Nephron (organoid): Measurements from ENCODE around the gene CD93.
A peak's percentile ranks its signal among the peaks of the same experiment; 100 is the strongest.

Source experiments
- H3K27ac Mint-ChIP-seq, 3 experiments: 2 replicates each; pipeline ENCODE4 v1.8.0; 2020; ENCODE audit warnings: mixed read lengths in 3 of 3, mild to moderate bottlenecking in 2 of 3, moderate library complexity in 1 of 3
- H3K27me3 Mint-ChIP-seq: 2 replicates; pipeline ENCODE4 v1.8.0; 2021; ENCODE audit warnings: low read depth, mild to moderate bottlenecking, moderate library complexity, mixed read lengths
- H3K36me3 Mint-ChIP-seq: 2 replicates; pipeline ENCODE4 v1.8.0; 2020; ENCODE audit warnings: low read depth, mixed read lengths
- H3K4me1 Mint-ChIP-seq: 2 replicates; pipeline ENCODE4 v1.8.0; 2020; ENCODE audit warnings: mixed read lengths
- H3K4me3 Mint-ChIP-seq, 3 experiments: 2 replicates each; pipeline ENCODE4 v1.8.0; 2020; ENCODE audit warnings: mild to moderate bottlenecking in 3 of 3, mixed read lengths in 3 of 3, moderate library complexity in 2 of 3
- H3K9me3 Mint-ChIP-seq: 2 replicates; pipeline ENCODE4 v1.8.0; 2020; ENCODE audit warnings: mixed read lengths
- TF ChIP-seq, protein P1 (sequence below), 3 experiments: fragments of 200-600 bp; sonication (generic); IDR thresholded peaks; one replicate each; pipeline ENCODE4 v1.5.0; 2021; ENCODE audit warnings: antibody characterized with exemption in 3 of 3; ENCODE audit not compliant: unreplicated experiment in 3 of 3

The CD93 gene

DNA sequence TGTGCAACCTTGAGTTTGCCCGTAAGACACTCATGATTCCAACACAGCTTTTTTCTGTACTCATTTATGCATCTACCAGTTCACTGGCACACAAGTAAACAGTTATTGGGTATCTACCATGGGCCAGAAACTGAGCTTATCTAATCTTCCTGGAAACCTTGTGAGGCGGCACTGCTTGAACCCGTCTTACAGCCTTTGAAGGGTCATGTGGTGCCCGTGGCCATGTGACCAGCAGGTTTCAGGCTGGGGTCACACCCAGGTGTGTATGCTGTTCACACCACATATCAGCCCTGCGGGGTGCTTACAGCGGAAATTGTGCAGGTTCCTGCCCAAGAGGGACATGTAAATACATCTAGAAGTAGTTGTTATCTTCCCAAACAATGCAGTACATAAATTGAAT lies 42.7 kb downstream of the CD93 start:
- Mint-ChIP-seq H3K4me1 (peaks cover 29% of the 10 kb centered on the region), H3K36me3 (no peaks in the 10 kb centered on the region), H3K9me3 (no peaks in the 10 kb centered on the region), H3K27ac (no peak overlapping the region), H3K4me3 (no peak overlapping the region), H3K27me3 (peaks cover 95% of the 10 kb centered on the region)
- TF ChIP-seq, protein P1, sequence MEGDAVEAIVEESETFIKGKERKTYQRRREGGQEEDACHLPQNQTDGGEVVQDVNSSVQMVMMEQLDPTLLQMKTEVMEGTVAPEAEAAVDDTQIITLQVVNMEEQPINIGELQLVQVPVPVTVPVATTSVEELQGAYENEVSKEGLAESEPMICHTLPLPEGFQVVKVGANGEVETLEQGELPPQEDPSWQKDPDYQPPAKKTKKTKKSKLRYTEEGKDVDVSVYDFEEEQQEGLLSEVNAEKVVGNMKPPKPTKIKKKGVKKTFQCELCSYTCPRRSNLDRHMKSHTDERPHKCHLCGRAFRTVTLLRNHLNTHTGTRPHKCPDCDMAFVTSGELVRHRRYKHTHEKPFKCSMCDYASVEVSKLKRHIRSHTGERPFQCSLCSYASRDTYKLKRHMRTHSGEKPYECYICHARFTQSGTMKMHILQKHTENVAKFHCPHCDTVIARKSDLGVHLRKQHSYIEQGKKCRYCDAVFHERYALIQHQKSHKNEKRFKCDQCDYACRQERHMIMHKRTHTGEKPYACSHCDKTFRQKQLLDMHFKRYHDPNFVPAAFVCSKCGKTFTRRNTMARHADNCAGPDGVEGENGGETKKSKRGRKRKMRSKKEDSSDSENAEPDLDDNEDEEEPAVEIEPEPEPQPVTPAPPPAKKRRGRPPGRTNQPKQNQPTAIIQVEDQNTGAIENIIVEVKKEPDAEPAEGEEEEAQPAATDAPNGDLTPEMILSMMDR (IDR thresholded peaks at IDR 0.05; ENCODE audit: unreplicated experiment in 3 of 3): no peak

DNA sequence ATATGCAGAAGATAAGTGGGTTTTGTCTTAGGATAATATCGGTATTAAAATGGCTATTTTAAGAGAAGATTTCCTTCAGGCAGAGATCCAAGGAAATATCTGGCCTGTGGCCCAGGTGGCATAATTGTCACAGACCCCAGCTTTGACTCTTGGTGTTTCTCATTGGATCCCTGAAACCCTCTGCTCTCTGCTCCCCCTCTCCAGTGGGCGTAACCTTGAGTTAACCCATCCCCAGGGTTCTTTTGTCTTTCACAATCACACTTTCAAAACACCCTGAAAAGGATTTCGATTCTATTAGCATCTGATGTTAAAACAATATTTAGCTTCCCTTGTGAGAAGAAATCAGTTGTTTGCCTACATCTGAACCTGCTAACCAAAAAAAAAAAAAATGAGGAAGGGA lies 43.9 kb downstream of the CD93 start:
- H3K4me1 Mint-ChIP-seq: peaks cover 28% of the 10 kb centered on the region
- TF ChIP-seq, protein P1 (IDR thresholded peaks at IDR 0.05; ENCODE audit: unreplicated experiment in 3 of 3): no peak
- H3K9me3 Mint-ChIP-seq: no peaks in the 10 kb centered on the region
- H3K27me3 Mint-ChIP-seq: peaks cover 97% of the 10 kb centered on the region
- no peak overlapping the region for H3K4me3 Mint-ChIP-seq
- H3K36me3 Mint-ChIP-seq: no peaks in the 10 kb centered on the region
- no peak overlapping the region for H3K27ac Mint-ChIP-seq

DNA sequence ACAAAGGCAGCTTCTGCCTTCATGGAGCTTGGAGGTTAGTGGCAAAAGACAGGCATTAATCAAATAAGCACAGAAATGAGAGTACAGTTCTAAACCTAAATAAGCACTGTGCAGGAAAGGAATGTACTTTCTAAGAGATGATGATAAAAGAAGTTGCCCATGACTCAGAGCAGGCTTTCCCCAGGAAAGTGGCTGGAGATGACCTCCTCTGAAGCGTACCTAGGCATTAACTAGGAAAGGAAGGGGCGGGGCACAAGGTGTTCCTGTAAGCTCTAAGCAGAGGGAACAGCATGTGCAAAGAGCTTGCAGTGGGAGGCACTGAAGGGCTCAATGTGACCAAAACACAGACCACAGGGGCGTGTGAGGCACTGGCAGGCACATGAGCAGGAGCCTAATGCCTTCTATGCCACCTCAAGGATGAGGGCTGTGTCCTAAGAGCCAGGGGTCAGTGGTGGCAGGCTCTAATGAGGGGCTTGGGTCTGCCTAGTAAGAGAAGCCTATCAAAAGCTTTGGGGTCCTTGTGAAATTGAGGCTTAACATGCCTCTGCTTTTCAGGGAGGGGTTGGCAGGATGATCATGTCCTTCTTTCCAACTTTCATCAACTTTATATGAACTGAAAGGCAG lies 46.1 kb downstream of the CD93 start:
- Mint-ChIP-seq H3K4me3 (no peak overlapping the region), H3K9me3 (no peaks in the 10 kb centered on the region), H3K27ac (no peak overlapping the region), H3K27me3 (peaks cover 93% of the 10 kb centered on the region), H3K36me3 (no peaks in the 10 kb centered on the region), H3K4me1 (peaks cover 16% of the 10 kb centered on the region)
- TF ChIP-seq, protein P1 (IDR thresholded peaks at IDR 0.05; ENCODE audit: unreplicated experiment in 3 of 3): no peak

DNA sequence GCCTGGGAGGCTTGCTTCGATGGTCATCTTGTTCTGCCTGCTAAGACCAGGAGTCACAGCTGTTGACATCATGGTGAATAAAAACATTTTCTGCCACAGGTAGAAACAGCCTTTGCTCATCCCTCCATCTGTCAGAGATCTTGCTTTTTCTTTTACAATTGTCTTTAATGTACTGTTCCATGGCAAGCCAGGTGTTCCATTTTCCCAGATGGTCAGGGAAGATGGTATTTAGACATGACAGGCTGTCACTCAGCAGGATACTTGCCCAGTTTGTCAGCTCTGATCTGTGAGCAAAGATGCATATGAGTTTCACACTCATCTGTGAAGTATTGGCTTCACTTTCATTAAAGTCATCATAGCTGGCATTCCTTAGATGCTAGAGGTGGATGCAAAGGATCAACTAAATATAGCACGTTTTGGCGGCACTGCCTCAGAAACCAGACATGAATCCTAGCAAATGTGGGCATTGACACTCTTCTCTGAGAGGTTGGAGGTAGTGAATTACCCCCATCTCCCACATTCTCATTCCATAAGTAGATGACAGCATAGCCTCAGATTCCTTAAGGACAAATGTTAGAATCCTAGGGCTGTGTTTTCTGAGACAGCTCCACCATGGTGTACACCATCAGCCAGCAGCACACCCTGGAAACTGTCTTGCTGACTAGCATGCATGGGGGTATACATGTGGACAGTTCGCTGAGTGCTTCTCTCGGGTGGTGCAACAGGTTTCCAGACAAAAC lies 46.8 kb downstream of the CD93 start:
- H3K9me3 Mint-ChIP-seq: no peaks in the 10 kb centered on the region
- H3K4me3 Mint-ChIP-seq: no peak overlapping the region

DNA sequence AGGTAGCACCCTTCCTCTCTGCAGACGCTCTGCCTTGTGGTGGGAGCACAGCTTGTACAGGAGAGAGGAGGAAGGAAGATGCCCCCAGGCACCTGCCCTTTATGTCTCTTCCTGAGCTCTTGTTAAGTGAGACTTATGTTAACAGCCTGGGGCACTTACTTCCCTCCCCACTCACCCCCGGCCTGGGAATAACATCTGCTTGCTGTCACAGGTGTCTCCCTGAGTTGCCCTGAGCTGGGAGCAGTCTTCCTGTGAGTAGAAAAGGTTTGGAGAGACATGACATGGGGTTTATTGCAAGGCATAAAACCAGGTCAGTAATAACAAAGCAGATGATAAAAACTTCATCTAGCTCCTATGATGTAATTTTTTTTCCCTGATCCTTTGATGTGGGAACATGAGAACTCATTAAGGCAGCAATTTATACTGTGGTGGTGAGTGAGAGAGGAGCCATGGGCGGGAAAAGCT lies 49.1 kb downstream of the CD93 start:
- TF ChIP-seq, protein P1 (IDR thresholded peaks at IDR 0.05; ENCODE audit: unreplicated experiment in 3 of 3): no peak
- peaks cover 94% of the 10 kb centered on the region for H3K27me3 Mint-ChIP-seq
- peaks cover 26% of the 10 kb centered on the region for H3K4me1 Mint-ChIP-seq
- H3K9me3 Mint-ChIP-seq: no peaks in the 10 kb centered on the region
- H3K4me3 Mint-ChIP-seq: peak overlapping the region in 1 of 3 experiments; percentile 23
- no peaks in the 10 kb centered on the region for H3K36me3 Mint-ChIP-seq
- peak overlapping the region in 1 of 3 experiments; percentile 3 for H3K27ac Mint-ChIP-seq

More for the DNA sequence above, 46.8 kb downstream of the CD93 start:
- Mint-ChIP-seq H3K27ac (no peak overlapping the region), H3K27me3 (peaks cover 94% of the 10 kb centered on the region), H3K4me1 (peaks cover 13% of the 10 kb centered on the region), H3K36me3 (no peaks in the 10 kb centered on the region)
- TF ChIP-seq, protein P1 (IDR thresholded peaks at IDR 0.05; ENCODE audit: unreplicated experiment in 3 of 3): no peak
